ENCODE measurements around the gene MYO16. TPM values are rescaled to one million over a fixed set of nuclear protein-coding genes. Genes with fewer than 3 reads are reported as not detected.

MYO16 gene
- total and polyA plus RNA-seq, 2 of the 4 experiments (the other 2 are of a cell fraction) = under 0.01 to 0.03 TPM

DNA sequence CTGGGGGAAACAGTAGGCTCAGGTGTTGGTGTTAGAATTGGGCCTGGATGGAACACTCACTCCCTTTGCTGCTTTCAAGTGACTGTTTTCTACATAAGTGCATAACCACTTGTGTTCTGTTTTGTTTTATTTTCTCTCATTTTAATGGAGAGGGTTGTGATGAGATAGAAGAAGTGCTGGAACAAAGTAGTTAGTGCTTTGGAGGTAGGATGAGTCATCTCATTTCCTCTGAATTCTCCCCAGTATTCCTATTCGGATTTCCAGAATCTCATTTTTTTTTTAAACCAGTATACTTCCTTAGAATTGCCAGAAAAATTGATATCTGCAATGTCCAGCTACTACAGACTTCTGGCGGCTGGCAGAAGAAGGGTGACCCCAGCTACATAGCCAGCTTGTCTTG, 575.9 kb downstream of the MYO16 start:
- ATAC-seq (ENCODE audit: low read depth) = no peak
- peak overlapping the region; percentile 60; the same call in 1 of the 2 replicates for H3K23ac ChIP-seq (ENCODE audit: low read depth, low read length)
- H2AFZ ChIP-seq (replicated peaks; ENCODE audit: low read length, poor library complexity) = no peak overlapping the region
- no peak overlapping the region for H3K56ac ChIP-seq (ENCODE audit: extremely low read depth, insufficient read depth, low read length)
- no peak overlapping the region for H3K18ac ChIP-seq (ENCODE audit: low read depth, low read length)
- no peak for DNase-seq
- H2AK5ac ChIP-seq (ENCODE audit: low read depth, low read length) = no peak overlapping the region
- WGBS, 2 experiments (ENCODE audit: extremely low coverage in 2 of 2, insufficient read length in 1 of 2) = no CpG with 5 or more reads among the region's 2 CpGs
- H3K9ac ChIP-seq (ENCODE audit: low read depth, low read length) = no peak overlapping the region
- H2BK120ac ChIP-seq (ENCODE audit: low read depth, low read length) = peak overlapping the region; percentile 22; the same call in 1 of the 2 replicates
- H3K27ac ChIP-seq (ENCODE audit: insufficient read depth, low read length) = no peak overlapping the region
- no peak overlapping the region for H4K5ac ChIP-seq (ENCODE audit: low read depth, low read length)
- CTCF ChIA-PET = interaction anchor here (1.6 kb wide), 1 partner anchor 10 kb away, joined by 5 read pairs; no protein-coding TSS in a partner anchor
- no peaks in the 10 kb centered on the region for H3K79me1 ChIP-seq (ENCODE audit: low read depth in 1 of 2, low read length in 2 of 2)
- no peak overlapping the region for H3K4me3 ChIP-seq (ENCODE audit: insufficient read depth, low read depth, low read length)
- no peak overlapping the region for H2BK15ac ChIP-seq (ENCODE audit: low read depth, low read length)
- peak overlapping the region; percentile 19; the same call in 1 of the 2 replicates for H3K4ac ChIP-seq (ENCODE audit: low read depth, low read length)
- dilution Hi-C loops (cut with HindIII; ENCODE audit: low sequenced_read_pairs, unreplicated experiment) = no loop called here
- no peaks in the 10 kb centered on the region for H4K20me1 ChIP-seq (ENCODE audit: insufficient read depth, low read length)
- H3K4me1 ChIP-seq (ENCODE audit: control insufficient read depth, insufficient read depth, low read length) = no peaks in the 10 kb centered on the region; the same call in 1 of the 2 replicates
- POLR2A ChIA-PET (ENCODE audit: unreplicated experiment) = no interaction called here
- TF ChIP-seq MXI1 (IDR thresholded peaks at IDR 0.05; ENCODE audit: borderline replicate concordance, low read depth, low read length) = no peak
- TF ChIP-seq RCOR1 (IDR thresholded peaks at IDR 0.05; ENCODE audit: insufficient replicate concordance, low read length) = no peak
- no peak for TF ChIP-seq BHLHE40 (IDR thresholded peaks at IDR 0.05; ENCODE audit: low read depth, low read length)
- TF ChIP-seq CEBPB (IDR thresholded peaks at IDR 0.05; ENCODE audit: low read depth, low read length) = no peak
- no peak for TF ChIP-seq POLR2A (IDR thresholded peaks at IDR 0.05; ENCODE audit: low read depth, low read length)
- no peak for TF ChIP-seq SMC3 (IDR thresholded peaks at IDR 0.05; ENCODE audit: low read depth, low read length)
- TF ChIP-seq FOS (IDR thresholded peaks at IDR 0.05; ENCODE audit: low read depth, low read length) = no peak
- TF ChIP-seq CHD1 (IDR thresholded peaks at IDR 0.05; ENCODE audit: low read depth, low read length) = no peak
- no peak for TF ChIP-seq RAD21 (IDR thresholded peaks at IDR 0.05; ENCODE audit: low read length)
- TF ChIP-seq, protein P1, sequence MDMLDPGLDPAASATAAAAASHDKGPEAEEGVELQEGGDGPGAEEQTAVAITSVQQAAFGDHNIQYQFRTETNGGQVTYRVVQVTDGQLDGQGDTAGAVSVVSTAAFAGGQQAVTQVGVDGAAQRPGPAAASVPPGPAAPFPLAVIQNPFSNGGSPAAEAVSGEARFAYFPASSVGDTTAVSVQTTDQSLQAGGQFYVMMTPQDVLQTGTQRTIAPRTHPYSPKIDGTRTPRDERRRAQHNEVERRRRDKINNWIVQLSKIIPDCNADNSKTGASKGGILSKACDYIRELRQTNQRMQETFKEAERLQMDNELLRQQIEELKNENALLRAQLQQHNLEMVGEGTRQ (IDR thresholded peaks at IDR 0.05; ENCODE audit: low read depth, low read length) = no peak
- TF ChIP-seq MAFK (IDR thresholded peaks at IDR 0.05; ENCODE audit: low read depth, low read length) = no peak
- TF ChIP-seq NFE2L2 (IDR thresholded peaks at IDR 0.05; ENCODE audit: low read depth, low read length) = no peak
- TF ChIP-seq, protein P2, sequence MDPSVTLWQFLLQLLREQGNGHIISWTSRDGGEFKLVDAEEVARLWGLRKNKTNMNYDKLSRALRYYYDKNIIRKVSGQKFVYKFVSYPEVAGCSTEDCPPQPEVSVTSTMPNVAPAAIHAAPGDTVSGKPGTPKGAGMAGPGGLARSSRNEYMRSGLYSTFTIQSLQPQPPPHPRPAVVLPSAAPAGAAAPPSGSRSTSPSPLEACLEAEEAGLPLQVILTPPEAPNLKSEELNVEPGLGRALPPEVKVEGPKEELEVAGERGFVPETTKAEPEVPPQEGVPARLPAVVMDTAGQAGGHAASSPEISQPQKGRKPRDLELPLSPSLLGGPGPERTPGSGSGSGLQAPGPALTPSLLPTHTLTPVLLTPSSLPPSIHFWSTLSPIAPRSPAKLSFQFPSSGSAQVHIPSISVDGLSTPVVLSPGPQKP (IDR thresholded peaks at IDR 0.05; ENCODE audit: borderline replicate concordance, low read depth, low read length) = no peak
- TF ChIP-seq RFX5 (IDR thresholded peaks at IDR 0.05; ENCODE audit: low read depth, low read length) = no peak
- TF ChIP-seq, protein P3, sequence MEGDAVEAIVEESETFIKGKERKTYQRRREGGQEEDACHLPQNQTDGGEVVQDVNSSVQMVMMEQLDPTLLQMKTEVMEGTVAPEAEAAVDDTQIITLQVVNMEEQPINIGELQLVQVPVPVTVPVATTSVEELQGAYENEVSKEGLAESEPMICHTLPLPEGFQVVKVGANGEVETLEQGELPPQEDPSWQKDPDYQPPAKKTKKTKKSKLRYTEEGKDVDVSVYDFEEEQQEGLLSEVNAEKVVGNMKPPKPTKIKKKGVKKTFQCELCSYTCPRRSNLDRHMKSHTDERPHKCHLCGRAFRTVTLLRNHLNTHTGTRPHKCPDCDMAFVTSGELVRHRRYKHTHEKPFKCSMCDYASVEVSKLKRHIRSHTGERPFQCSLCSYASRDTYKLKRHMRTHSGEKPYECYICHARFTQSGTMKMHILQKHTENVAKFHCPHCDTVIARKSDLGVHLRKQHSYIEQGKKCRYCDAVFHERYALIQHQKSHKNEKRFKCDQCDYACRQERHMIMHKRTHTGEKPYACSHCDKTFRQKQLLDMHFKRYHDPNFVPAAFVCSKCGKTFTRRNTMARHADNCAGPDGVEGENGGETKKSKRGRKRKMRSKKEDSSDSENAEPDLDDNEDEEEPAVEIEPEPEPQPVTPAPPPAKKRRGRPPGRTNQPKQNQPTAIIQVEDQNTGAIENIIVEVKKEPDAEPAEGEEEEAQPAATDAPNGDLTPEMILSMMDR (conservative IDR thresholded peaks at IDR 0.05; ENCODE audit: low read depth, low read length) = no peak
- no peak for TF ChIP-seq MAZ (IDR thresholded peaks at IDR 0.05; ENCODE audit: borderline replicate concordance, low read depth, low read length)
- H2AK9ac ChIP-seq (replicated peaks; ENCODE audit: low read depth, low read length, poor library complexity) = no peak overlapping the region
- H3K27me3 ChIP-seq (ENCODE audit: control insufficient read depth, insufficient read depth, low read length) = no peaks in the 10 kb centered on the region
- no peaks in the 10 kb centered on the region for H3K36me3 ChIP-seq (ENCODE audit: control insufficient read depth, insufficient read depth, low read length)
- intact Hi-C loops (cut with micrococcal nuclease) = no loop called here
- H4K91ac ChIP-seq (ENCODE audit: insufficient read depth, low read depth, low read length) = no peak overlapping the region
- peaks cover 2% of the 10 kb centered on the region; the same call in 1 of the 2 replicates for H3K9me1 ChIP-seq (ENCODE audit: insufficient read depth, low read length)
- in situ Hi-C loops (cut with MboI; ENCODE audit: low sequenced_read_pairs) = no loop called here
- H4K8ac ChIP-seq (ENCODE audit: low read depth in 2 of 2, low read length in 2 of 2) = no peak overlapping the region
- 0 out of 2 replicates have a peak overlapping the region, but pooled peaks have one; percentile 9 for H3K14ac ChIP-seq (replicated peaks; ENCODE audit: low read depth, low read length)
- no TSS peak for BruUV-seq (replicated peaks)
- H3K4me2 ChIP-seq (ENCODE audit: low read depth, low read length) = no peak overlapping the region
- H2BK5ac ChIP-seq (ENCODE audit: low read depth, low read length, poor library complexity, severe bottlenecking) = no peak overlapping the region
- H2BK20ac ChIP-seq (ENCODE audit: low read depth, low read length) = peak overlapping the region; percentile 44; the same call in 1 of the 2 replicates
- no peaks in the 10 kb centered on the region for H3K9me3 ChIP-seq (ENCODE audit: control insufficient read depth, insufficient read depth, low read length)
